Activated T-cell treated with anti-CD3 and anti-CD28 coated beads for 24 hours (primary cell): ENCODE results near the gene C4orf33.

Experiments
- DNase-seq: peaks from one replicate; pipeline ENCODE4 v3.0.0-alpha.2; 2020; ENCODE audit warnings: low read depth

C4orf33 gene

DNA sequence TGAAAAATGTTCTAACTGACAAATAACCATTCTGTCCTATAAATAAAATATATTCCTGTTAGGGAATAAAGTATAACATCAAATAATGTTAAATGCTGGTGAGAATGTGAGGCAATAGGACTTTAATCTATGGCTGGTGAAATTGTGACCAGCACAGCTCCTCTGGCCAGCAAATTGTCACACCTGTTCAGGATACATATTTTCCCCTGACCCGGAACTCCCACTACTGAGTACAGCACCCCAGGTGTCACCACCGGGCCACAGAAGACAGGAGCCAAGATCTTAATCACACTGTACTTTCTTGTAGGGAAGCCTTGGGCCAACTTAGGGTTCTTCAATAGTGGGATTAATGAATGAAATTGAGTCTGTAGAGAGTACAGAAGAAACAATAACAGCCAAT is 33.2 kb downstream of the C4orf33 start:
- no peak for DNase-seq

DNA sequence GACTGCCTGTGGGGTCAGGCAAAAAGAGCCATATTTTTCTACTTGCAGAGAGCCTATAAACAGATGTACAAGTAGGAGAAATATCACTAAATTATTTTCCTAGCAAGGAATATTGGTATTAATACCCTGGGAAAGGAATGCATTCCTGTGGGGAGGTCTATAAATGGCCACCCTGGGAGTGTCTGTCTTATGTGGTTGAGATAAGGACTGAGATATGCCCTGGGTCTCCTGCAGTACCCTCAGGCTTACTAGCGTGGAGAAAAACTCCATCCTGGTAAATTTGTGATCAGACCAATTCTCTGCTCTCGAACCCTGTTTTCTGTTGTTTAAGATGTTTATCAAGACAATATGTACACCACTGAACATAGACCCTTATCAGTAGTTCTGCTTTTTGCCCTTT is 35.4 kb downstream of the C4orf33 start:
- DNase-seq, result no peak

DNA sequence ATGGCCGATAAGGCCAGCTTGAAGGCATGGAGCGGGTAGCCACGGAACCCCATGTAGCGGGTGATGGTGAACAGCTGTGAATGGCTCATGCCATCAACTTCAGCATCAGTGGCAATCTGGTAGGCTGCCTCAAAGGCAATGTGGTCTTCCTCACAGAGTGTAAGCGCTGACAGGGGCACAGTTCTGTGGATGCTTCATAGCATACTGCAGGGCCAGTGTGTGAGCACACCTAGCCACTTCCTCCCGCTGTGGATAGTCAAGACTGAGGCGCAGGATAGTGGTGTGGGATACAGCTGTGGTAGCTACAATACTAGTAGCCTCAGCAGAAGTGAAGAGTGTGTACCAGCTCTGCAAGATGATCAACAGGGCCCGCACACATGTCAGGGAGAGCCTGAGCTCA is 40.5 kb downstream of the C4orf33 start:
- no peak for DNase-seq

DNA sequence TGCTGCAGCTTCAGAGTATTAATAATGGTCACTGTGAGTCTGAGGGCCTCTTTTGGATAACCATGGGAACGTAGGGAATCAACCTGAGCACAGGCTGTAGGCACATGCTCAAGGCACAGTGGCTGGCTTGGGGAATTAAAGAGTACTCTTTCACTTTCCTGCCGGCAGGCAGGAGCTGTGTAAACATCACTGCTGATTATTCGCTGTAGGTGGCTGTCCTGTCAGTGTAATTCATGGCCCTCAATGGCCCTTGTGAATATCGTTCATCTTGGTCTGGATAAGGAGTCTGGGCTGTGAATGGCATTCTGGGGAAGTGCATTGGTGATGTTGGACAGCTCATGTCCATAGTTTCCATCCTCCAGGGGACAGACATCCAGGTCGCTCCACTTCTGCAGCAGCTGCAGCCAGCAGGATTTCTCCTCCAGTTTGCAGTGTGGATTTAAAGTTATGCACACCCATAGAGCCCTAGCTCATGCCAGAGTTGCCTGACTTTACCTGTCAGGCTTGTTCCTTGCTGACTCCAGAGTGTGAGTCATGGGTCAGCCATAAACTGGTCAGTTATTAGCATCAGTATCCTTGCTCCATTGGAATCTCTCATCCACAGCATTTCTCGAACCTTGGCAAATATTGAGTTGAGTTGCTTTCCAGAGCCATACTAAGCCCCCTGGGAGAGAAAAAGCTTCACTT is 43.0 kb downstream of the C4orf33 start:
- DNase-seq, result no peak

DNA sequence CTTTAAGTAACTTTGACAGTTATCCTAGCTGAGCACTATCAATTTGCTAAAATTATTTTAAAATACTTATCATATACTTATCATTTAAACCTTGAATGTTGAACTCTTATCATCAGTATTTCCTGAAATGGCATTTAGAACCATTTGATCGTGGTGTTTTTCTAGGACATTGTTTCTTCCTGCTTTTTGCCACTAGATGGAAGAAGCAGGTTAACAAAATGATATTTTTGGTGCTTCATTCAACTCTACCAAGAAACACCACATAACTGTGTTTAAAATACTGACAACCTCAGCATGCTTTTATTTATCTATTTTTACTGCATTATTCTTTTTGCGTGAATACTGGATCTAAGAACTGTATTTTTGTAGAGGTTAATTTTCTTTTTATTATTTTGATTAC is 44.6 kb downstream of the C4orf33 start:
- no peak for DNase-seq

DNA sequence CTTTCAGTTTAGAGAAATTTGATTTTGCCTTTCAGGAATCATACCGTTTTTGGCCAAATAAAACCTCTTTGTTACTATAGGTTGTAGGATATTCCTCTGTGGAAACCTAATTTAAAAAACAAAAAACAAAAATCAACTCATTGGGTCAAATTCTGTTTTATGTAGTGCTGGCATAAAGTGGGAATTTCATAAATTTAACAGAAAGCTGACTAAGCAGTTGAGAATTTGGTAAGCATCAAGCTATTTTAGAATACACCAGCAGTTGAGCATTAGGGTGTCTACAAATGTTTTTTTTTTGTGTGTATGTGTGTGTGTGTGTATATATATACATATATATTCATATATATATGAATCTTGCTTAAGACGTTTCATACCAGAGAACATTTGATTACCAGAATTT is 47.4 kb downstream of the C4orf33 start:
- no peak for DNase-seq

DNA sequence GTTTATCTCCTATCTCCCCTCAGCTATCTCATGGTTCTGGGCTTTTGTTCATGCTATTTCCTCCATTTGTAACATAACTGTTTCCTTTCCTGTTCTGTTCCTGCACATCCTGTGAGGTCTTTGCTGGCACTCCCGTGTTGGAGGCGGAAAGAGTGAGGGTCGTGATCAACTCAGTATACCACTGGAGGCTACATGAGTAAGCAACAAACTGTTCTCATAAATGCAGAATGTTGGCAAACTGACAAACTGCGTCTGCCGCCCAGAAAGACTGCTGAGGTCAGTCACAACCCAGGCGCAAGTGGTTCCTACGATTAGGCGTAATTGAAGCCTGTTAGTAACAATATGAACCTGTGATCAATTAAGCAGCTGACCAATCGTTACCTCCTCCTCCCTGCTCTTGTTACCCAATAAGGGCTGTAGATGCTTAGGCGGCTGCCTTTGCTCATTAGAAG is 48.8 kb downstream of the C4orf33 start:
- no peak for DNase-seq

DNA sequence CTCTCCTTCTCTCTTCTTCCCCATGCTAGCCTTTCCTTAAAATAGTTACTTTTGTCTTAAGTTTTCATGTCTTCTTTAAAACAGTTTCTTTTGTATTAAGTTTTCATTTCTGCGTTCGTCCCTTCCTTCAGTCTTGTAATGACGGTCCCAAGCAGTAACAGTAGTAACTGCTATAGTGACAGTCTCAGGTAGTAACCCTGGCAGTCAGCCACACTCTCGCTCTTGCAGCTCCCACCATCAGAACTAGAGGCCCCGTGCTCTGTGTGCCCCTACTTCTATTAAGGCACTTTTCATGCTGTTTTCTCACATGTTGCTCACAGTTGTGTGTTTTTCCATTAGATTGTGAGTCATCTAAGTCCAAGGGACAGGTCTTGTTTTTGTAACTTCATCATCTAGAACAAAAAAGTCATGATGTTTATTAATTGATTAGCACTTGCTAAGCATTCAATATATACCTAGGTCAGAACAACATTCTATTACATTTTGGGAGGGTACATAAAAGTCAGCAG is 49.3 kb downstream of the C4orf33 start:
- no peak for DNase-seq

DNA sequence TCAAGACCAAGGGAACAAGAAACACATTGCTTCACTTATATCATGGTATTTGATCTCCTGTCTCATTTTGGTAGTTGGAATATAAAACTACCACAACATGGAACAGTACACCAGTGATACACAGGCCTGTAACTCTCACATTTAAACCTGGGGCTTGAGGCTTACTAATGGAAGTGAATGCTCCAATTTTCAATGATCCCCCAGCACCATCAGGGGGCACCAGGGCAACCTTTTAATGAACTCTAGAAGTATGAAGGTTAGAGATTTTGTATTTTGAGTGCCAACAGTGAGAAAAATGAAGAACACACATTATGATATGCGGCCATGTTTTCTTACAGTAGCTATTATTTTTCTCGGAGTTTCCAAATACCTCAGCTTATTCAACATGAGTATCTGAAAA is 50.7 kb downstream of the C4orf33 start:
- DNase-seq, result no peak

DNA sequence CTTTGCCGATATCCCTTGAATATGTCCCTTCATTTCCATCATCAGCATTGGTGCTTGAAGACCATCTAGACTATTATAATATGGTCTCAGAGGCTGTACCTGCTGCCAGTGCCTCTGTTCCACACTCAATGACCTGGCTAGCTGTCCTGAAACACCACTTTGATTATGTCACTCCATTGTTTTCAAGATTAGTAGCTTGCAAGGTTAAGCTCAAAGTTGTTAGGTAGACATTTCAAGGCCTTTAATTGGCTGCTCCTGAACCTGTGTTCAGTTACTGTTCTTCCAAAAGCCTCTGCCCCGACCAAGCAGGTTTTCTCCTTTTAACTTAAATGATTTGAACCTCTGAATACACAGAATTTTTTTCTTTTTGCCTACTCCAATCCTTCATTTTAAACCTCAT is 52.9 kb downstream of the C4orf33 start:
- DNase-seq, result no peak

DNA sequence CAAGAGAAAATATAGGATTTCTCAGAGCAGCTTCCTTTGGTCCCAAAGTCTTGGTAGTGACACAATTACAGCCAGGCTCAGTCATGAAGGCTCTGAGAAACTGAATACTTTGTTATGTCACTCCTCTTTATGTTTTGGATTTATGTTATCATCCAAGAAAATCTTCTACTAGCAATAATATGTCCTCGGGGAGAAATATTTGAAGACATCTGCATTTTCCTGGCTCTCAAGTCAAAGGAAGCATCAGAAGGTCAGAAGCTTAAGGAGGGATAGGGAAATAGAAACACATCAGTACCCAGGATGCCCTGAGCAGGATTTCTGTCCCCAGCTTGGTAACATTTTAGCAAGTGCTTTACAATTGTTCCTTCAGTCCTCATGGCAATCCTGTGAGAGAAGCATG is 54.0 kb downstream of the C4orf33 start:
- DNase-seq, result no peak

DNA sequence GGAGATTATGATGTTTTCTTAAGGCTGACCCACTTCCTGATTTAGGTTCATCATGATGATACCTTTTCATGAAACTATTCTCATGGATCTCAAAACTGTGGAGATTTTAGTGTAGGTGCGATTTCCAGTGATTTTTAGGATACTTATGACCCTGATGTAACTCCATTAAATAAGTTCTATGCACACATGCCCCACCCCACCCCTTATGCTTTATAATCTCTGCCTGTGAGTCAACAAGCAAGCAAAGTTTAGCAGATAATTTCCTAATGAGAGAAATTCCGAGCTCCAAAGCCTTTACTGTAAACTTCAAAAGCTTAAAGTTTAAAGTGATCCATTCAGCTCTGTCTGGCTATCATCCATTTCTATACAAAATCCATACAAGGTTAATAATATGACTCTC is 56.4 kb downstream of the C4orf33 start:
- DNase-seq, result no peak

DNA sequence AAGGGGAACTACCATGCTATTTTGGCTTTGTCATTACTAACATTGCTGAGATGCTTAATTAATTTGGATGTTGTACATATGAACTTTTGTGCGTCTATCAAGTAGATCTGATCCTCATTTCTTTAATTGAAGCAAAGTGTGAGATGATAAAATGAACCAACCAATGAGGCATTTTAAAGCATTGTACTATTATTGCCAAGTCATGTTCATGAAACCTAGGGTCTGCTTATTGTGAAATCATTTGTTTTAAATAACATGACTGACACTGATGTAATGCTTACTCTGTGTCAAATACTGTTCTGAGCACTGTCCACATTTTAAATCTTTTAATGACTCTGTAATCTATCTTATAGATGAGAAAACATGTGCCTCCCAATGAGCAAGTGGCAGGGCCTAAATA is 57.7 kb downstream of the C4orf33 start:
- no peak for DNase-seq

DNA sequence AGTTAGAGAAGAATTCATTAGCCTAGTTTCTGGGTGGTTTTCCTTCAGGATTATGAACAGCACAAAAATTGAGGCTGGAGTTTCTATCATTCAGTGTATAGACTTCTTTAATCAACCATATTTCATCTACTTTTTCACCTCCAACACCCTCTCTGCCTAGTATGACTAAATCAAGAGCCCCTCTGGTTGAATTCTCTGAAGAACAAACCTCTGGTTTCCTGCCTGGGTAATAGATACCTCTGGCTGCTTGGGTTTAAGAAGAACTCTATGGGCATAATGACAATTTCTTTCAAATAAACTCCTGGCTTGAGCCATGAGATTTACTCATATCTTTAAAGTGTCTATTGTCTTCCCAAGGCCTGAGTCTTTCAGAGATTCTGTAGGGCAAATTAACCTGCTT is 66.5 kb downstream of the C4orf33 start:
- DNase-seq, result no peak

DNA sequence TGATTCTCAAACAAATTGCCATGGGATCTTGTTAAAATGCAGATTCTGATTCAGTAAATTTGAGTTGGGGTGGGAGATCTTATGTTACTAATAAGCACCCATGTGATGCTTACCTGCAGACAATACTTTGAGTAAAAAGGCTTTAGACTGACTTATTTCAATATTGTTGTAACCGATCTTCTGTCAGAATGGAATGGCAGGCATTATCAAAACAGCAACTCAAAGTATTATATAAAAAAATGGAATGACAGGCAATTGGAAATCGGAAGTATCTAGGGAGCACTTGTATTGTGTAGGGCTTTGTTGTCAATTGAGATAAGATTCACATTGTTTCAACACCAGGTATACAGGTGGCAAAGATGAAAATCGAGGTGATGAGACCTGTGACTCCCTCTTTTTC is 67.5 kb downstream of the C4orf33 start:
- no peak for DNase-seq

DNA sequence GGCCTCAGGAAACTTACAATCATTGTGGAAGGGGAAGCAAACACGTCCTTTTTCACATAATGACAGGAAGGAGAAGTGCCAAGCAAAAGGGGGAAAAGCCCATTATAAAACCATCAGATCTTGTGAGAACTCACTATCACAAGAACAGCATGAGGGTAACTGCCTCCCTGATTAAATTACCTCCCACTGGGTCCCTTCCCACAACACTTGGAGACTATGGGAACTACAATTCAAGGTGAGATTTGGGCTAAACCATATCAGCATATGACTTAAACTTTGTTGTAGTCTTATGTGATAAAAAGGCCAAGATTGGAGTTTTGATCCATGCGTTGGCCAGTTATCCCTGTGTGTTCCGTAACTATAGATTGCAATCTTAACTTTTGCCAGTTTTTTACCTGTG is 68.3 kb downstream of the C4orf33 start:
- no peak for DNase-seq
